HCT116 (cell line): Measurements from ENCODE around the gene MAST4. TPM values are rescaled to one million over a fixed set of nuclear protein-coding genes. Genes with fewer than 3 reads are reported as not detected.

ENCODE experiments used
- ATAC-seq: fragments of 200-7000 bp; cut with Tn5 transposase; 2 replicates; pipeline ENCODE4 v1.9.1; 2020; ENCODE audit warnings: mild to moderate bottlenecking, moderate library complexity
- BruUV-seq: library from RNA; stranded (reverse); fragments of 400-500 nt; replicated peaks from 2 replicates; lab custom pipeline; 2021; lab: Mats Ljungman, UMichigan
- CTCF ChIA-PET: fragments of 300-600 bp; sonication (Branson Sonifier 250); formaldehyde crosslinking; loops from one replicate; lab custom pipeline; 2021; ENCODE audit warnings: antibody characterized with exemption; lab: Charles Lee
- POLR2A ChIA-PET: fragments of 300-600, 350-600 bp; sonication (Branson Sonifier 250); formaldehyde crosslinking; loops from one replicate; lab custom pipeline; 2021; ENCODE audit warnings: antibody characterized with exemption; lab: Charles Lee
- RAD21 ChIA-PET, 2 experiments: fragments of 300-600 bp; sonication (Branson Sonifier 250); formaldehyde crosslinking; loops; one replicate each; lab custom pipeline; 2023; ENCODE audit warnings: low total read pairs in 2 of 2; ENCODE audit not compliant: uncharacterized antibody in 2 of 2, unreplicated experiment in 2 of 2, low non-redundant PET in 1 of 2; lab: Charles Lee
- DNase-seq: peaks from one replicate; pipeline ENCODE4 v3.0.0-alpha.2; 2010; ENCODE audit warnings: low read depth, low spot score
- H2AFZ ChIP-seq: fragments of 200-600 bp; shearing (Covaris generic), sonication (generic); 2 replicates; pipeline ENCODE4 v1.6.1; 2017; ENCODE audit warnings: low read depth, mixed run types, mixed read lengths, antibody characterized with exemption, low read length; ENCODE audit not compliant: poor library complexity, severe bottlenecking
- H3K27ac ChIP-seq: 2 replicates; pipeline ENCODE4 v1.5.1; 2012; ENCODE audit warnings: low read depth, low read length
- H3K27me3 ChIP-seq: fragments of 200-600 bp; sonication (generic); 2 replicates; pipeline ENCODE4 v1.6.1; 2016; ENCODE audit warnings: mixed run types, low read length, mixed read lengths; ENCODE audit not compliant: insufficient read depth
- H3K36me3 ChIP-seq, 2 experiments: fragments of 200-500 bp in 1 of 2; fragments of 200-600 bp in 1 of 2; sonication (Bioruptor generic) in 1 of 2; sonication (generic) in 1 of 2; 2 replicates each; pipeline versions ENCODE4 v1.5.1 to v1.6.1; 2014 to 2016; ENCODE audit warnings: low read length in 2 of 2, inconsistent platforms in 1 of 2, mixed read lengths in 1 of 2, mixed run types in 1 of 2; ENCODE audit not compliant: insufficient read depth in 2 of 2, control insufficient read depth in 1 of 2
- H3K4me1 ChIP-seq, 2 experiments: fragments of 200-600 bp in 1 of 2; sonication (generic) in 1 of 2; 2 replicates each; pipeline versions ENCODE4 v1.5.1 to v1.6.1; 2012 to 2017; ENCODE audit warnings: low read length in 2 of 2, inconsistent platforms in 1 of 2, mild to moderate bottlenecking in 1 of 2, mixed read lengths in 1 of 2, mixed run types in 1 of 2, moderate library complexity in 1 of 2; ENCODE audit not compliant: insufficient read depth in 2 of 2, control insufficient read depth in 1 of 2
- H3K4me2 ChIP-seq: fragments of 200-600 bp; sonication (generic); 2 replicates; pipeline ENCODE4 v1.6.1; 2017; ENCODE audit warnings: mixed run types, low read length, mixed read lengths
- H3K4me3 ChIP-seq, 2 experiments: fragments of 200-600 bp in 1 of 2; sonication (generic) in 1 of 2; replicated peaks in 1 of 2; 2 replicates each; pipeline ENCODE4 v1.5.1; 2011 to 2016; ENCODE audit warnings: low read length in 2 of 2, control low read depth in 1 of 2, low read depth in 1 of 2, mild to moderate bottlenecking in 1 of 2, mixed read lengths in 1 of 2, mixed run types in 1 of 2
- H3K79me2 ChIP-seq: fragments of 200-600 bp; sonication (generic); 2 replicates; pipeline ENCODE4 v1.6.1; 2017; ENCODE audit warnings: mild to moderate bottlenecking, mixed run types, low read length, moderate library complexity, mixed read lengths; ENCODE audit not compliant: insufficient read depth
- H3K9ac ChIP-seq: fragments of 200-600 bp; sonication (generic); 2 replicates; pipeline ENCODE4 v1.6.1; 2016; ENCODE audit warnings: low read length, mixed read lengths
- H3K9me2 ChIP-seq: fragments of 200-600 bp; sonication (generic), shearing (Covaris generic); 2 replicates; pipeline ENCODE4 v1.6.1; 2017; ENCODE audit warnings: mixed run types, mild to moderate bottlenecking, moderate library complexity; ENCODE audit not compliant: insufficient read depth
- H3K9me3 ChIP-seq, 2 experiments: fragments of 200-500 bp in 1 of 2; fragments of 200-600 bp in 1 of 2; sonication (Bioruptor generic) in 1 of 2; sonication (generic) in 1 of 2; 2 replicates each; pipeline ENCODE4 v1.6.1; 2014 to 2017; ENCODE audit warnings: low read length in 2 of 2, mixed read lengths in 2 of 2, inconsistent platforms in 1 of 2, low read depth in 1 of 2, mild to moderate bottlenecking in 1 of 2, mixed run types in 1 of 2, moderate library complexity in 1 of 2; ENCODE audit not compliant: control insufficient read depth in 1 of 2, insufficient read depth in 1 of 2
- H4K20me1 ChIP-seq: fragments of 200-600 bp; sonication (generic), shearing (Covaris generic); 2 replicates; pipeline ENCODE4 v1.6.1; 2017; ENCODE audit warnings: mixed run types, mild to moderate bottlenecking, moderate library complexity; ENCODE audit not compliant: insufficient read depth
- ATF3 ChIP-seq: IDR thresholded peaks from 2 replicates; pipeline ENCODE4 v1.6.1; 2012
- CBX3 ChIP-seq: IDR thresholded peaks from 2 replicates; pipeline ENCODE4 v1.6.1; 2012; ENCODE audit warnings: low read depth
- CEBPB ChIP-seq: IDR thresholded peaks from 2 replicates; pipeline ENCODE4 v1.6.1; 2012; ENCODE audit warnings: low read depth
- EGR1 ChIP-seq: IDR thresholded peaks from 2 replicates; pipeline ENCODE4 v1.6.1; 2012; ENCODE audit warnings: low read depth
- ELF1 ChIP-seq: IDR thresholded peaks from 2 replicates; pipeline ENCODE4 v1.6.1; 2012; ENCODE audit warnings: low read depth, borderline replicate concordance
- FOSL1 ChIP-seq: IDR thresholded peaks from 2 replicates; pipeline ENCODE4 v1.6.1; 2012; ENCODE audit warnings: low read depth
- JUND ChIP-seq: IDR thresholded peaks from 2 replicates; pipeline ENCODE4 v1.6.1; 2012
- POLR2A ChIP-seq: IDR thresholded peaks from 2 replicates; pipeline ENCODE4 v1.7.0; 2011; ENCODE audit warnings: borderline replicate concordance; ENCODE audit not compliant: insufficient read depth, insufficient read length; ENCODE audit errors: extremely low read depth
- POLR2AphosphoS5 ChIP-seq: IDR thresholded peaks from 2 replicates; pipeline ENCODE4 v1.6.1; 2011; ENCODE audit warnings: mild to moderate bottlenecking, low read depth, low read length, moderate library complexity
- RAD21 ChIP-seq: IDR thresholded peaks from 2 replicates; pipeline ENCODE4 v1.6.1; 2012; ENCODE audit warnings: low read depth, mild to moderate bottlenecking
- REST ChIP-seq: IDR thresholded peaks from 2 replicates; pipeline ENCODE4 v1.6.1; 2012; ENCODE audit warnings: low read depth
- SIN3A ChIP-seq: IDR thresholded peaks from 2 replicates; pipeline ENCODE4 v1.6.1; 2012; ENCODE audit warnings: low read depth
- TCF7L2 ChIP-seq: IDR thresholded peaks from 2 replicates; pipeline ENCODE4 v1.7.0; 2011; ENCODE audit warnings: borderline replicate concordance, inconsistent platforms; ENCODE audit not compliant: insufficient read depth, insufficient read length; ENCODE audit errors: extremely low read depth
- YY1 ChIP-seq: IDR thresholded peaks from 2 replicates; pipeline ENCODE4 v1.6.1; 2011; ENCODE audit warnings: low read length, low read depth, moderate library complexity, mild to moderate bottlenecking; ENCODE audit not compliant: insufficient replicate concordance; ENCODE audit errors: extremely low read depth
- ZBTB33 ChIP-seq: IDR thresholded peaks from 2 replicates; pipeline ENCODE4 v1.6.1; 2011; ENCODE audit warnings: mild to moderate bottlenecking, low read length, moderate library complexity; ENCODE audit not compliant: insufficient replicate concordance; ENCODE audit errors: extremely low read depth
- ZNF274 ChIP-seq: fragments of 200-500 bp; sonication (Bioruptor generic); IDR thresholded peaks from 2 replicates; pipeline ENCODE4 v1.6.1; 2014; ENCODE audit warnings: mild to moderate bottlenecking, low read depth, low read length, inconsistent platforms
- intact Hi-C: fragments of 100-400 bp; cut with micrococcal nuclease; formaldehyde crosslinking; loops from 2 replicates; pipeline ENCODE4 v1.10.0; 2022
- total RNA-seq: library from RNA; stranded (reverse); gene quantifications from one replicate; pipeline ENCODE4 v1.2.1, GENCODE V29; 2021; ENCODE audit not compliant: unreplicated experiment
- TF ChIP-seq, protein P1 (sequence below): IDR thresholded peaks from 2 replicates; pipeline ENCODE4 v1.6.1; 2012
- TF ChIP-seq, protein P2 (sequence below), 3 experiments: fragments of 200-600 bp in 1 of 3; sonication (generic) in 1 of 3; IDR thresholded peaks in 2 of 3; conservative IDR thresholded peaks in 1 of 3; 2 replicates each; pipeline ENCODE4 v1.5.1; 2012 to 2017; ENCODE audit warnings: low read depth in 2 of 3, low read length in 2 of 3, antibody characterized with exemption in 1 of 3, borderline replicate concordance in 1 of 3, control low read depth in 1 of 3, mild to moderate bottlenecking in 1 of 3, mixed read lengths in 1 of 3, mixed run types in 1 of 3, moderate library complexity in 1 of 3; ENCODE audit not compliant: insufficient read depth in 1 of 3

The MAST4 gene
- total RNA-seq, 1 experiment from 2014 or later, result 1.1 TPM

DNA sequence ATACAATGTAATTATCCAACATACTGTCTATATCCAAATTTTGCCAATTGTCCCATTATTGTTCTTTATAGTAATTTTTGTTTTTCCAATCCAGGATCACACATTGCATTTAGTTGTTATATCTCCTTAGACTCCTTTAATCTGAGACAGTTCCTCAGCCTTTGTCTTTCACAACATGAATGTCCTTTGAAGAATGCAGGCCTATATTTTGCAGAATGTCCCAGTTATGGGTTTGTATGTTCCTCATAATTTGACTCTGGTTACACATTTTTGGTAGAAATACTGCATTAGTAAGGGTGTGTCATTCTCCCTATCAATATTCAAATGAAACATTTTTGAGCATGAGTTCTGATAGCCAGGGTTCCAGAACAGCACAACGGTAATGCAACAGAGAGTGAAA is 593.7 kb downstream of the MAST4 start:
- CTCF ChIA-PET, result interaction anchor here (1.3 kb wide), 1 partner anchor 24 kb away, joined by 3 read pairs; no protein-coding TSS in a partner anchor

More for the DNA sequence above, 593.7 kb downstream of the MAST4 start:
- no peak for TF ChIP-seq POLR2AphosphoS5
- TF ChIP-seq ZNF274, result no peak
- TF ChIP-seq CBX3, result no peak
- TF ChIP-seq, protein P1, sequence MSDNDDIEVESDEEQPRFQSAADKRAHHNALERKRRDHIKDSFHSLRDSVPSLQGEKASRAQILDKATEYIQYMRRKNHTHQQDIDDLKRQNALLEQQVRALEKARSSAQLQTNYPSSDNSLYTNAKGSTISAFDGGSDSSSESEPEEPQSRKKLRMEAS, result no peak
- TF ChIP-seq JUND, result no peak
- TF ChIP-seq TCF7L2, result no peak
- TF ChIP-seq POLR2A, result no peak
- no peak for TF ChIP-seq REST
- TF ChIP-seq FOSL1, result no peak
- no peak for TF ChIP-seq ELF1
- TF ChIP-seq, protein P2, sequence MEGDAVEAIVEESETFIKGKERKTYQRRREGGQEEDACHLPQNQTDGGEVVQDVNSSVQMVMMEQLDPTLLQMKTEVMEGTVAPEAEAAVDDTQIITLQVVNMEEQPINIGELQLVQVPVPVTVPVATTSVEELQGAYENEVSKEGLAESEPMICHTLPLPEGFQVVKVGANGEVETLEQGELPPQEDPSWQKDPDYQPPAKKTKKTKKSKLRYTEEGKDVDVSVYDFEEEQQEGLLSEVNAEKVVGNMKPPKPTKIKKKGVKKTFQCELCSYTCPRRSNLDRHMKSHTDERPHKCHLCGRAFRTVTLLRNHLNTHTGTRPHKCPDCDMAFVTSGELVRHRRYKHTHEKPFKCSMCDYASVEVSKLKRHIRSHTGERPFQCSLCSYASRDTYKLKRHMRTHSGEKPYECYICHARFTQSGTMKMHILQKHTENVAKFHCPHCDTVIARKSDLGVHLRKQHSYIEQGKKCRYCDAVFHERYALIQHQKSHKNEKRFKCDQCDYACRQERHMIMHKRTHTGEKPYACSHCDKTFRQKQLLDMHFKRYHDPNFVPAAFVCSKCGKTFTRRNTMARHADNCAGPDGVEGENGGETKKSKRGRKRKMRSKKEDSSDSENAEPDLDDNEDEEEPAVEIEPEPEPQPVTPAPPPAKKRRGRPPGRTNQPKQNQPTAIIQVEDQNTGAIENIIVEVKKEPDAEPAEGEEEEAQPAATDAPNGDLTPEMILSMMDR (IDR thresholded peaks at IDR 0.05 in 2 of 3, conservative IDR thresholded peaks at IDR 0.05 in 1 of 3; ENCODE audit: borderline replicate concordance in 1 of 3, insufficient read depth in 1 of 3, low read depth in 2 of 3, low read length in 2 of 3), result no peak
- TF ChIP-seq EGR1, result no peak
- TF ChIP-seq RAD21, result no peak
- TF ChIP-seq ZBTB33, result no peak
- TF ChIP-seq YY1, result no peak
- no peak for TF ChIP-seq CEBPB
- TF ChIP-seq ATF3, result no peak
- no peak for TF ChIP-seq SIN3A
- POLR2A ChIA-PET, result no interaction called here
- H4K20me1 ChIP-seq, result no peaks in the 10 kb centered on the region
- no peaks in the 10 kb centered on the region for H3K4me1 ChIP-seq
- BruUV-seq, result no TSS peak
- no peaks in the 10 kb centered on the region for H3K9me2 ChIP-seq
- no peak overlapping the region for H3K4me3 ChIP-seq
- H3K36me3 ChIP-seq, result no peaks in the 10 kb centered on the region
- RAD21 ChIA-PET, result no interaction called here
- no peaks in the 10 kb centered on the region for H3K9me3 ChIP-seq
- ATAC-seq, result no peak
- no peak overlapping the region for H3K4me2 ChIP-seq
- H2AFZ ChIP-seq, result no peak overlapping the region
- no peak overlapping the region for H3K27ac ChIP-seq
- H3K79me2 ChIP-seq, result no peaks in the 10 kb centered on the region
- DNase-seq, result no peak
- no peaks in the 10 kb centered on the region for H3K27me3 ChIP-seq
- intact Hi-C loops, result no loop called here
- H3K9ac ChIP-seq, result no peak overlapping the region
